PC-3 (cell line): ENCODE results near the gene SCAND1.

ENCODE experiments used
- EZH2 ChIP-seq: fragments of 300-600 bp; sonication (generic); IDR thresholded peaks from one replicate; pipeline ENCODE4 v1.6.1; 2017; ENCODE audit warnings: antibody characterized with exemption, mild to moderate bottlenecking, low read length; ENCODE audit not compliant: unreplicated experiment
- EZH2phosphoT487 ChIP-seq: fragments of 300-600 bp; sonication (generic); IDR thresholded peaks from 2 replicates; pipeline ENCODE4 v1.6.1; 2018; ENCODE audit warnings: mild to moderate bottlenecking, antibody characterized with exemption, low read length, borderline replicate concordance
- TF ChIP-seq, protein P1 (sequence below): fragments of 300-600 bp; sonication (generic); conservative IDR thresholded peaks from 2 replicates; pipeline ENCODE4 v1.5.1; 2017; ENCODE audit warnings: antibody characterized with exemption, low read depth, mild to moderate bottlenecking, low read length

DNA sequence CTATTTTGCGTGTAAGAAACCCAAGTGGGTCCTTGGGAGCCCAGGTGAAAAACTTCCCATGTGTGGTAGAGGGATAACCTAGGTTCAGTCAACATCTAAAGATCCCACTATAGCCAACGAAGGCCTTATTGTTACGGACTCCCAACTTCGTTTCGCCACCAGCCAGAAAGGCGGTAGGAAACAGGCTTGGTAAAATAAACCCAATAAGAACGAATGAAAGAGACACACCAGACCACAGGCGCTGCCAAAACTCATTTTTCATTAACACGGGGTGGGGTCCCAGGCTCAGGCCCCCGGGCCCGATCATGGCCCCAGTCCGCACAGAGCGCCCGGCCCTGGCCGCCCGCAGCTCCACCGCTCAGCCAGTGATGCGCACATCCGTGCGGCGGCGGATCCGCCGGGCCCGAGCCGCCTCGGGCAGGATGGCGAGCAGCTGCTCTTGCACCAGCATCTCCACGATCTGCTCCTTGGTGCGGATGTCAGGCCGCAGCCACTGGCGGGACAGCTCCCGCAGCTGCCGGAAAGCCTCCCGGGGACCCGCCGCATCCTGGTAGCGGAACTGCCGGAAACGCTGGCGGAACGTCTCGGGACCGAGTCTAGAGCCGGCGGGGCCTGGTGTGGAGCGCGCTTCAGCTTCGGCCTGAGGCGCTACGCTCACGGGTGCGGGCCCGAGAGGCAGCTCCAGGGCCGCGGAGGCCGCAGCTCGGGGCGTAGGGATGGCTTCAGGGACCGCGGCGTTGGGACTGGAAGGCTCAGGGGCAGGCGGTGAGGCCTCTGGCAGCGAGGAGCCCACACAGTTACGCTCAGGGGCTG, 709 bp downstream of the SCAND1 start:
- TF ChIP-seq EZH2phosphoT487 (no peak), EZH2 (no peak)
- TF ChIP-seq, protein P1, sequence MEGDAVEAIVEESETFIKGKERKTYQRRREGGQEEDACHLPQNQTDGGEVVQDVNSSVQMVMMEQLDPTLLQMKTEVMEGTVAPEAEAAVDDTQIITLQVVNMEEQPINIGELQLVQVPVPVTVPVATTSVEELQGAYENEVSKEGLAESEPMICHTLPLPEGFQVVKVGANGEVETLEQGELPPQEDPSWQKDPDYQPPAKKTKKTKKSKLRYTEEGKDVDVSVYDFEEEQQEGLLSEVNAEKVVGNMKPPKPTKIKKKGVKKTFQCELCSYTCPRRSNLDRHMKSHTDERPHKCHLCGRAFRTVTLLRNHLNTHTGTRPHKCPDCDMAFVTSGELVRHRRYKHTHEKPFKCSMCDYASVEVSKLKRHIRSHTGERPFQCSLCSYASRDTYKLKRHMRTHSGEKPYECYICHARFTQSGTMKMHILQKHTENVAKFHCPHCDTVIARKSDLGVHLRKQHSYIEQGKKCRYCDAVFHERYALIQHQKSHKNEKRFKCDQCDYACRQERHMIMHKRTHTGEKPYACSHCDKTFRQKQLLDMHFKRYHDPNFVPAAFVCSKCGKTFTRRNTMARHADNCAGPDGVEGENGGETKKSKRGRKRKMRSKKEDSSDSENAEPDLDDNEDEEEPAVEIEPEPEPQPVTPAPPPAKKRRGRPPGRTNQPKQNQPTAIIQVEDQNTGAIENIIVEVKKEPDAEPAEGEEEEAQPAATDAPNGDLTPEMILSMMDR: no peak
